Activated B cell treated with CpG ODN at 0.5 μM for 24 hours (primary cell): Measurements from ENCODE around the gene ITGAE. TPM values are rescaled to one million over a fixed set of nuclear protein-coding genes. Genes with fewer than 3 reads are reported as not detected.

Experiments
- ATAC-seq: fragments of 200-7000 bp; cut with Tn5 transposase; one replicate; pipeline ENCODE4 v1.10.0; 2021; ENCODE audit warnings: low read depth, mild to moderate bottlenecking, moderate library complexity
- CTCF ChIA-PET: fragments of 350-600 bp; sonication (Branson Sonifier 250); formaldehyde crosslinking; loops from one replicate; lab custom pipeline; 2021; ENCODE audit warnings: antibody characterized with exemption; lab: Charles Lee
- POLR2A ChIA-PET: fragments of 350-600 bp; sonication (Branson Sonifier 250); formaldehyde crosslinking; loops from one replicate; lab custom pipeline; 2021; ENCODE audit warnings: antibody characterized with exemption; lab: Charles Lee
- DNase-seq: peaks from one replicate; pipeline ENCODE4 v3.0.0; 2022
- H3K27ac Mint-ChIP-seq: one replicate; pipeline ENCODE4 v1.8.0; 2020; ENCODE audit warnings: mixed read lengths
- H3K27me3 Mint-ChIP-seq: one replicate; pipeline ENCODE4 v1.8.0; 2021; ENCODE audit warnings: mixed read lengths
- H3K36me3 Mint-ChIP-seq: one replicate; pipeline ENCODE4 v1.8.0; 2021; ENCODE audit warnings: low read depth, mixed read lengths
- H3K4me1 Mint-ChIP-seq: one replicate; pipeline ENCODE4 v1.8.0; 2021; ENCODE audit warnings: mixed read lengths
- H3K4me3 Mint-ChIP-seq: one replicate; pipeline ENCODE4 v1.8.0; 2020; ENCODE audit warnings: mild to moderate bottlenecking, mixed read lengths
- H3K9me3 Mint-ChIP-seq: one replicate; pipeline ENCODE4 v1.8.0; 2020; ENCODE audit warnings: mixed read lengths
- intact Hi-C: fragments of 100-400 bp; cut with micrococcal nuclease; formaldehyde crosslinking; loops from one replicate; pipeline ENCODE4 v1.15.1; 2024
- total RNA-seq: library from RNA; stranded (reverse); gene quantifications from 2 replicates; pipeline ENCODE4 v1.2.3, GENCODE V29; 2022
- TF ChIP-seq, protein P1 (sequence below): fragments of 200-600 bp; IDR thresholded peaks from one replicate; pipeline ENCODE4 v1.8.0; 2022; ENCODE audit warnings: antibody characterized with exemption, mild to moderate bottlenecking

The ITGAE gene
- total RNA-seq, 1 donor from 2014 or later = 45.3 TPM

GRCh38 chr17:3688027-3688553 lies 112.9 kb downstream of the ITGAE start:
- ATAC-seq = peak; percentile 31
- H3K4me1 Mint-ChIP-seq = peaks cover 71% of the 10 kb centered on the region
- H3K27me3 Mint-ChIP-seq = no peaks in the 10 kb centered on the region
- ChIA-PET POLR2A (interaction anchor here (0.6 to 1.8 kb wide), 13 partner anchors 9 to 109 kb away, joined by 3 to 15 read pairs (median 4); partner anchors contain the start of genes HASPIN and SHPK), CTCF (interaction anchor here (0.7 to 1.5 kb wide), 2 partner anchors 22 to 44 kb away, joined by 3 to 4 read pairs; no protein-coding TSS in a partner anchor)
- TF ChIP-seq, protein P1, sequence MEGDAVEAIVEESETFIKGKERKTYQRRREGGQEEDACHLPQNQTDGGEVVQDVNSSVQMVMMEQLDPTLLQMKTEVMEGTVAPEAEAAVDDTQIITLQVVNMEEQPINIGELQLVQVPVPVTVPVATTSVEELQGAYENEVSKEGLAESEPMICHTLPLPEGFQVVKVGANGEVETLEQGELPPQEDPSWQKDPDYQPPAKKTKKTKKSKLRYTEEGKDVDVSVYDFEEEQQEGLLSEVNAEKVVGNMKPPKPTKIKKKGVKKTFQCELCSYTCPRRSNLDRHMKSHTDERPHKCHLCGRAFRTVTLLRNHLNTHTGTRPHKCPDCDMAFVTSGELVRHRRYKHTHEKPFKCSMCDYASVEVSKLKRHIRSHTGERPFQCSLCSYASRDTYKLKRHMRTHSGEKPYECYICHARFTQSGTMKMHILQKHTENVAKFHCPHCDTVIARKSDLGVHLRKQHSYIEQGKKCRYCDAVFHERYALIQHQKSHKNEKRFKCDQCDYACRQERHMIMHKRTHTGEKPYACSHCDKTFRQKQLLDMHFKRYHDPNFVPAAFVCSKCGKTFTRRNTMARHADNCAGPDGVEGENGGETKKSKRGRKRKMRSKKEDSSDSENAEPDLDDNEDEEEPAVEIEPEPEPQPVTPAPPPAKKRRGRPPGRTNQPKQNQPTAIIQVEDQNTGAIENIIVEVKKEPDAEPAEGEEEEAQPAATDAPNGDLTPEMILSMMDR = no peak
- H3K27ac Mint-ChIP-seq = peak overlapping the region; percentile 82
- no peaks in the 10 kb centered on the region for H3K9me3 Mint-ChIP-seq
- H3K36me3 Mint-ChIP-seq = peaks cover 53% of the 10 kb centered on the region
- DNase-seq = peak; percentile 49
- intact Hi-C loops = loop anchor here (1.0 kb wide), 1 partner anchor 23 kb away; no protein-coding TSS in a partner anchor
- H3K4me3 Mint-ChIP-seq = peak overlapping the region; percentile 71

DNA sequence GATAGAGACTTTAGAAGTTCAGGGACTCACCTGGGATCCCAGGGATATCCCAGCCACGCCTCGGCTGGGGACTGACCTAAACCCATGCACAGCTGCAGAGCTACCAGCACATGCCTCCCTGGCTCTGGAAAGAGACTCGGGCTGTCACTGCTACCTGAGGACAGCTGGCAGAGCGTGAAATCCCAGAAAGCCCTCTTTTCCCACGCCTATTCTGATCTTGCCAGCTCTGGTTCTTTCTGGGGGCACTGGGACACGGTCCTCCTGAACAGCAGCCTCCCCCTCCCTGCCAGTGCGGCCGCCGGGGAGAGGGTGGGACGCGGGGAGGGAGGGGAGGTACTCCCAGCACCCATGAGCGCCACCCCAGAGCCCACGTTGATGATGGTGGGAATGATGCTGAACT lies 115.8 kb downstream of the ITGAE start:
- TF ChIP-seq, protein P1 = no peak
- peaks cover 54% of the 10 kb centered on the region for H3K36me3 Mint-ChIP-seq
- H3K9me3 Mint-ChIP-seq = no peaks in the 10 kb centered on the region
- H3K27me3 Mint-ChIP-seq = no peaks in the 10 kb centered on the region
- intact Hi-C loops = no loop called here
- H3K27ac Mint-ChIP-seq = peak overlapping the region; percentile 73
- CTCF ChIA-PET = interaction anchor here (0.8 to 1.3 kb wide), 3 partner anchors 10 to 47 kb away, joined by 3 to 6 read pairs (median 3); no protein-coding TSS in a partner anchor
- peak overlapping the region; percentile 11 for H3K4me3 Mint-ChIP-seq
- POLR2A ChIA-PET = interaction anchor here (0.6 to 3.8 kb wide), 5 partner anchors 10 to 111 kb away, joined by 3 to 78 read pairs (median 7); partner anchors contain the start of genes HASPIN and P2RX5
- H3K4me1 Mint-ChIP-seq = peaks cover 62% of the 10 kb centered on the region
- ATAC-seq = no peak
- DNase-seq = peak; percentile 49

DNA sequence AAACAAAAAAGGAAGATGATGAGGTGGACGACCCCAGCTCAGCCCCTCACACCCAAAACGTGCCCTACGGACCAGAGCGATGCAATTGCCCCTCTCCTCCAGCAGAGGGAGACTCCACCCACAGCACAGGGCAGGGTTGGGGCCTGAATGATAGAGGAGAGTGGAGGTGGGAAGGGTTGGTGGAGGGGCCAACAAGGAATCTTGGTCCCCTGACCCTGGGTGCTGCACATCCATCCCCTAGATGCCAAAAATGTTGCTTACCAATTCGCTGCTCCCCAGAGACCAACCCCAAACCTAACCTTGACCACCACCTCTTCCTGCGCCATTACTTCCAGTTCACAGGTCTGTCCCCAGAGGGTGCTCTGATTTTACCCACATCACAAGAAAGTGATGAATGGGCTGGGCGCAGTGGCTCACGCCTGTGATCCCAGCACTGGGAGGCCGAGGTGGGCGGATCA lies 117.9 kb downstream of the ITGAE start:
- H3K4me1 Mint-ChIP-seq = peaks cover 46% of the 10 kb centered on the region
- ChIA-PET POLR2A (interaction anchor here (0.5 to 3.8 kb wide), 14 partner anchors 9 to 273 kb away, joined by 3 to 78 read pairs (median 6); partner anchors contain the start of genes CTNS, HASPIN, P2RX5 and SHPK), CTCF (interaction anchor here (0.6 to 3.0 kb wide), 16 partner anchors 9 to 634 kb away, joined by 3 to 37 read pairs (median 6); partner anchors contain the start of genes HASPIN and P2RX5)
- intact Hi-C loops = loop anchor here (1.0 to 2.0 kb wide), 7 partner anchors 11 to 144 kb away; partner anchors contain the start of gene HASPIN
- DNase-seq = peak; percentile 58
- peak; percentile 75 for ATAC-seq
- H3K27me3 Mint-ChIP-seq = no peaks in the 10 kb centered on the region
- H3K9me3 Mint-ChIP-seq = no peaks in the 10 kb centered on the region
- peak overlapping the region; percentile 58 for H3K4me3 Mint-ChIP-seq
- peaks cover 58% of the 10 kb centered on the region for H3K36me3 Mint-ChIP-seq
- TF ChIP-seq, protein P1 = peak; percentile 72
- peak overlapping the region; percentile 83 for H3K27ac Mint-ChIP-seq

DNA sequence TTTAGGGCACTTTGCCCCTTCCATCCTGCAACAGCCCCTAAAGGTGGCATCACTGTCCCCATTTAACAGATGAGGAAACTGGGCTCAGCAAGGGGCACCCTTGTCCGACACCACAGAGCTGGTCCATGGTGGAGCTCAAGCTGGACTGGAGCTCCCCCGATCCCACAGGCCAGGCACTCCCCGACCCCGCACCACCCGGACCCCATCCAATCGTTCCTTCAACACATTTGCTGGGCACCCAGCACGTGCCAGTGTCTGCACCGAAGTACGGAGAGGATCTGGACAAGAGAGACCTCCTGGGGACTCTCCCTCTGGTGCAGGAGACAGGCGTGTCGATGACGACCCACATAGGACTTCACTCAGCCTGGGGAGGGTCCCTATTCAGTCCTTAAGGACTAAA lies 119.0 kb downstream of the ITGAE start:
- Mint-ChIP-seq H3K9me3 (no peaks in the 10 kb centered on the region), H3K36me3 (peaks cover 67% of the 10 kb centered on the region), H3K27ac (peak overlapping the region; percentile 62), H3K4me1 (peaks cover 43% of the 10 kb centered on the region), H3K27me3 (no peaks in the 10 kb centered on the region), H3K4me3 (no peak overlapping the region)
- ChIA-PET POLR2A (interaction anchor here (0.7 to 3.8 kb wide), 8 partner anchors 8 to 55 kb away, joined by 3 to 78 read pairs (median 13); partner anchors contain the start of genes P2RX5 and SHPK), CTCF (interaction anchor here (0.8 to 3.0 kb wide), 8 partner anchors 14 to 633 kb away, joined by 3 to 37 read pairs (median 17); partner anchors contain the start of genes HASPIN and P2RX5)
- TF ChIP-seq, protein P1 = no peak
- no peak for ATAC-seq
- intact Hi-C loops = loop anchor here (2.0 kb wide), 2 partner anchors 41 to 79 kb away; partner anchors contain the start of gene HASPIN
- no peak for DNase-seq
